ENCODE results near the gene TMEM143.
"Not testable (repeated sequence)": the region's sequence is repeated elsewhere in the genome, so short reads cannot be mapped to it uniquely, and the experiment has no call there.

The TMEM143 gene

DNA sequence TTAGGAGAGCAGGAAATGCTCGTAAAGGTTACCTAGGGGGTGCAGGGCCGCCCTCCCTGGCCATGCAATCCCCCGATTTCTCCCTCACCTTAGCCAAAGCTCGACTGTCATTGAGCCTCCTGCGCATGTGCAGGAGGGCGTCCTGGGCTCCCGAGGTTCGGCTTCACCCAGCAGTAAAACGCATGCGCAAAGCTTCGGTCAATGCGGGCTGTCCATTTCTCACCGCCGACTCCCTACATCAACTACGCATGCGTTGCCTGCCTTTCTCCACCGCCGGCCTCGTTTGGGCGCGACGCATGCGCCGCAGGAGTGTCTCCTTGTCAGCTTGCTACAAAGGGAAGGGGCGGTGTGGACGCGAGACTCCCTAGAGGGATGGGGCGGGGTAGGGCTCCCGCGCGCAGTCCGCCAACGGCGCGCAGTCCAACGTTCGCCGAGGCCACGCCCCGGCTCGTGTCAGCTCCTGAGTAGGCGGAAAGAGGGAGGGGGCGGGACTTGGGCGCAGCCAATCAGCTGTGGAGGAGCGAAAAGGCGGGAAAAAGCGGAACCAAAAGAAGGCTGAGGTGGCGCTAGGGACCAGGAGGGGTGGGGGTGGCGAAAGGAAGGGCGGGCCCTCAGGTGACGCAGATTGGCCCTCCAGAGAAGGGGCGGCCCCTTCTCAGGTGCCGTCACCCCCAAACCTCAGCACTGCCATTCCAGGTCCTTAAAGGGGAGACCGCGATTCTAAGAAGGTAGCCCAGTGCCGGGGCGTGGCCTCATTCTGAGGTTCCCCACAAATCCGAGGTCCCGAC, at the start of gene TMEM143, which contains the start of gene SYNGR4:
TSS of gene TMEM143 (minus strand) at position 131 of the 788 bp plus-strand sequence. CDS start at position 111, 20 bp downstream.
TSS of gene SYNGR4 (plus strand) at position 558 of the 788 bp plus-strand sequence. CDS start 1,476 bp downstream, outside the sequence.
- DNase-seq, result peak; percentile 100

DNA sequence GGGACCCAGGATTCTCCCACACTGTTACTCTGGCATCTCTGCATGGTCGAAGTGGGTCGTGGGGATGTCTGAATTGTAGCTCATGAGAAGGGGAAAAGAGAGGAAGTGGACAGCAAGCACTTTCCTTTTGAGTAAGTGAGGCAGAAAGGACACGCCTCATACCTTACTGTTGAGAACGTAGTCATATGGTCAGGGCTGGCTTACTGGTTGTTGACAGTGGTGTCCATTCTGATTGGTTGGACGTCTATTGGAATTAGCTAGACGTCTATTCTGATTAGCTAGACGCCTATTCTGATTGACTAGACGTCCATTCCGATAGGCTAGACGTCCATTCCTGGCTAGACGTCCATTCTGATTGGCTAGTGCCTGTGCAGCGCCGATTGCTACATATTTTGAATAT, 42.1 kb upstream of the TMEM143 start:
- DNase-seq, result no peak

DNA sequence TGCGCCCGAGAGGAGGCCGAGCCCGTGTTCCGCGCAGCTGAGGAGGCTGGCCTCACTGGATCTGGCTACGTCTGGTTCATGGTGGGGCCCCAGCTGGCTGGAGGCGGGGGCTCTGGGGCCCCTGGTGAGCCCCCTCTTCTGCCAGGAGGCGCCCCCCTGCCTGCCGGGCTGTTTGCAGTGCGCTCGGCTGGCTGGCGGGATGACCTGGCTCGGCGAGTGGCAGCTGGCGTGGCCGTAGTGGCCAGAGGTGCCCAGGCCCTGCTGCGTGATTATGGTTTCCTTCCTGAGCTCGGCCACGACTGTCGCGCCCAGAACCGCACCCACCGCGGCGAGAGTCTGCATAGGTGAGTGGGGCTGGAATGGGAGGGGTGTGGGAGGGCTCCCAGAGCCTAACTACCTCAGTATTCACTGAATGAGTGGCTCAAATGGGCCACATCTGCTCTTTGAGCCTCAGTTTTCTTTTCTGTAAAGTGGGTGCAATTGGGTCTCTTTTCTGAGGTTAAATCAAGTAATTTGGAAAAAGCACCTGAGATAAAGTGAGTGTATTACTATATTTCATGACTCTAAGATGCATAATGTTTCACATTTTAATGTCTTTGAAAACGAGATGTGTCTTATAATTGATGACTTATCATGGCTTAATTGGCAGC, 41.4 kb upstream of the TMEM143 start:
- no peak for DNase-seq

DNA sequence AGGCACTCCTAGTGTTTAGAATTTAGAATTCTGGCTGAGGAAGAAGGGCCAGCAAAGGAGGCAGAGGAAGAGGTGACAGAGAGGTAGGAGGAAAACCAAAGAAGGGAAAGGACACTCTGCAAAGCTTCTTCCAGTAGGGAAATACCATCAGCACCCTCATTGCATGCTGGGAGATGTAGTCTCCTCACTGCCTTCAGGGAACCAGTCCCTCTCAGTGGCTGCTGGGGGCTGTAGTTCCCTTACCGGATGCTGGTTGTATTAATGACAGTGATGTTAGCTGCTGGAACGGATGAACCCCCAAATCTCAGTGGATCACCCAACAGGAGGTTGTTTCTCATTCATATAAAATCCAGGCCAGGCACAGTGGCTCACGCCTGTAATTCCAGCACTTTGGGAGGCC, 39.9 kb upstream of the TMEM143 start:
- peak; percentile 44 to 69 for DNase-seq

DNA sequence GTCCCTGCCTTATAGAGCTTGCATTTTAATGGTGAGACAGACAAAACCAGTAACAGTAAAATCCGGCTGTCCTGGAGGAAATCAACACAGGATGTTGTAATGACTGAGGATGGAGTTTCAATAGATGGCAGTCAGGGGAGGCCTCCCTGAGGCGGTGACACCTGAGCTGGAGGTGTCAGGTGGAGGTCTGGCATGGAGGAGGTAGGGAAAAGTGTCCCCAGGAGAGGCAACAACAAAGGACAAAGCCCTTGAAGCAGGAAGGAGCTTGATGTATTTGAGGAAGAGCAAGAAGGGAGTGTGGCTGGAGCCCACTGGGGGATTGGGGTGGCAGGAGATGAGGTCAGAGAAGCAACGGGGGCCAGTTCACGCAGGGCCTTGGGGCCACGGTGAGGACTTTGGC, 37.5 kb upstream of the TMEM143 start:
- no peak for DNase-seq

DNA sequence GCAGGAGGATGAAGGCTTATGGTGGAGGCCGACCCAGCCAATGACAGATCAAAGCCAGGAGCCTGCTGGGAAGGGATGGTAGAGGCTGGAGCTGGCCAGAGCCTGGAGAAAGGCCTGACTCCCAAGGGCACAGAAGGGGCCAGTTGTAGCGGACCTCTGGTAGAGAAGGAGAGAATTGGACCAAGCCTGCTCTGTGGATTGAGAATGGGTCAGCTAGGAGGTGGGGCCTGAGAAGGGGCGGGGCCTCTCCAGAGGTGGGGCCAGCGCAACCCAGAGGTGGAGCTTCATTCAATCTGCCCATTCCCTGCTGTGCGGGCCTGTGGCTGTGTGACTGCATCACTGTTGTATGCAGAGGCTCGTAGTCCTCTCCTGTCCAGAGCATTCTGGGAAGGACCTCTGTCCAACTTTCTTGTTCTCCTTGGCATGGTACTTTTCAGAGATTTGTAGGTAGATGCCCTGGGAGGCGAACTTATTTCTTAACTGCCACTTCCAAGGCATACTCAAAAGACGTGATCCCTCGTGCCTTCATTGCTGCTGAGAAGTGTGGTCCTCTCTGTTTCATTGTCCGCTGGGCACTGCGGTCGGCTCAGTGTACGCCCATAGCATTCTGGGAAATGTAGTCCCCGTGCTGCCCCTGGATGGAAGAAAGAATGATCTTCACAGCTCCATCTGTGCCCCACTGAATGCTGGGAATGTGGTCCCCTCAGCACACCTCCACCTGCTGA, 36.4 kb upstream of the TMEM143 start:
- DNase-seq, result peak; percentile 83 to 87

DNA sequence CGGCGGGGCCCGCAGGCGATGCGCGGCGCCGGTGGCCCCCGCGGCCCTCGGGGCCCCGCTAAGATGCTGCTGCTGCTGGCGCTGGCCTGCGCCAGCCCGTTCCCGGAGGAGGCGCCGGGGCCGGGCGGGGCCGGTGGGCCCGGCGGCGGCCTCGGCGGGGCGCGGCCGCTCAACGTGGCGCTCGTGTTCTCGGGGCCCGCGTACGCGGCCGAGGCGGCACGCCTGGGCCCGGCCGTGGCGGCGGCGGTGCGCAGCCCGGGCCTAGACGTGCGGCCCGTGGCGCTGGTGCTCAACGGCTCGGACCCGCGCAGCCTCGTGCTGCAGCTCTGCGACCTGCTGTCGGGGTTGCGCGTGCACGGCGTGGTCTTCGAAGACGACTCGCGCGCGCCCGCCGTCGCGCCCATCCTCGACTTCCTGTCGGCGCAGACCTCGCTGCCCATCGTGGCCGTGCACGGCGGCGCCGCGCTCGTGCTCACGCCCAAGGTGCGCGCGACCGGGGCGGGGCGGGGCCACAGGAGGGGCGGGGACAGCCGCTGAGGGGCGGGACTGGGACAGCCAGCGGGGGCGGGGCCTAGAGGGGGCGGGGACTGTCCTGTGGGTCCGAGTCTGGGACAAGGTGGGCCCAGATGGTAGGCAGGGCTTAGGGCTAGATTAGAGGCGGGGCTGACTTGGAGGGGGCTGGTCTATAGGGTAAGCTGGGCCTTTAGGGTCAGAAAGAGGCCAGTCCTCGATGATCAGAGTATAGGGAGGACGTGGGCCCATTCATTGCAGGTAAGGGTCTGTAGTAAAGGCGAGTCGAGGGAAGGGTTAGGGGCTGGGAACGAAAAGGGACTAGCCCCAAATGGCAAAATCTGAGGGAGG, 34.9 kb upstream of the TMEM143 start:
- peak; percentile 84 to 94 for DNase-seq

DNA sequence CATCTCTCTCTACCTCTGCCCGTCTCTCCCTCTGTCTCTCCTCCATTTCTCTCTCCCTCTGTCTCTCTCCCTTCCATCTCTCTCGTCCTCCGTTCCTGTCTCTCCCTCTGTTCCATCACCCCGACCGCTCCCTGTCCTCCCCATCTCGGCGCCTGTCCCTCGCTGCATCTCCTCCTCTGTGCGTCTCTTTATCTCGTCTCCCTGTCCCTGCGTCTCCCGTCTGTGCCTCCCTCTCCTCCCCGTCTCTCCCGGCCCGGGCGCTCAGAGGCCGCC, 34.3 kb upstream of the TMEM143 start:
- no peak for DNase-seq

DNA sequence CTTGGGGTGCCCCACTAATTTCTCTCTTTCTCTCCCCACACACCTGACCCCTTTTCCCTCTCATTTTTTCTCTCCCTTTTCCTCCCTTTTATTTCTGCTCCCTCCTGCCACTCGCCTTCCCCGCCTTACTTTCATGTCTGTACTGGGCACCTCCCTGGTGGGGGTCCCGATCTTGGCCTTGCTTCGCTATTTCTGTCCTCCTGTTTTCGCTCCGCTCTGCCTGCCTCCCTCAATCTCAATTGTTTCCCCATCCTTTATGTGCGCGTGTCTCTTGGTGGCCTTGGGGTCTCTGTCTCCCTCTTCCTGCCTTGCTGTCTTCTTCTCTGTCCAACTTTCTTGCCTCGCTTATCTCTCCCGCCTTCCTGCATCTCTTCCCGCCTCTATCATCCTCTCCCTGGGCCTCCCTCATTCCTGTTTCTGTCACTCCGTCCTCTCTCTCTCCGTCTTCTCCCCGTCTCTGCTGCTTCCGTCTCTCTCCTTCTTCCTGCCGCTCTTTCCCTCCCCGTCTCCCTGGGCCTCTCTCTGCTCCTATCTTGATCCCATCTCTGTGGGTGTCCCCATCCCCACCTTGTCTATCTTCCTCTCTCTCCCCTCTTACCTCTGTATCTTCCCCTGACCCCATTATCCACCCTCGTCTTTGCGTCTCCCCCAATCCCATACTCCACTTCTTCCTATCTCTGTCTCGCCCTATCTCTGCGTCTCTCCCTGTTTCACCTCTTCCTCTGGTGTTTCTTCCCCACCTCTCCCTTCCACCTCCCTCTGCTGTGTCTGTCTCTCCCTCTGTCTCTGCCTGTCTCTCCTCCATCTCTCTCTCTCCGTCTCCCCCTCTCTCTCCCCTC, 33.7 kb upstream of the TMEM143 start:
- DNase-seq, result no peak

DNA sequence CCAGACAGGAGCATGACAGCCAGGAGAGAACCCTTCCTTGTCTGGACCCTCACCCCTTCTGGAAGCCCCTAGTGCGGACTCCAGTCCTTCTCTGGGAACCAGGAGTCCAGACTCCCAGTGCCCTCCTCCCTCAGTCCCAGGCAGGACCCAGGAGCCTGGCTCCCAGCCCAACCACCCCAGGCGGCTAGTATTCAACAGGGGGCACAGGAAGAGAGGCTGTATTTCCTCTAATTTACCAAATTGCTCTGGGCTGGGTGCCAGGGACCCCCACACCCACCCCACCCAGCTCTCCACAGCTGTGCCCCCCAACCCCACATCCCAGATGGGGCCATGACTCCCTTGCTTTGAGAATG, 33.1 kb upstream of the TMEM143 start:
- DNase-seq, result no peak

DNA sequence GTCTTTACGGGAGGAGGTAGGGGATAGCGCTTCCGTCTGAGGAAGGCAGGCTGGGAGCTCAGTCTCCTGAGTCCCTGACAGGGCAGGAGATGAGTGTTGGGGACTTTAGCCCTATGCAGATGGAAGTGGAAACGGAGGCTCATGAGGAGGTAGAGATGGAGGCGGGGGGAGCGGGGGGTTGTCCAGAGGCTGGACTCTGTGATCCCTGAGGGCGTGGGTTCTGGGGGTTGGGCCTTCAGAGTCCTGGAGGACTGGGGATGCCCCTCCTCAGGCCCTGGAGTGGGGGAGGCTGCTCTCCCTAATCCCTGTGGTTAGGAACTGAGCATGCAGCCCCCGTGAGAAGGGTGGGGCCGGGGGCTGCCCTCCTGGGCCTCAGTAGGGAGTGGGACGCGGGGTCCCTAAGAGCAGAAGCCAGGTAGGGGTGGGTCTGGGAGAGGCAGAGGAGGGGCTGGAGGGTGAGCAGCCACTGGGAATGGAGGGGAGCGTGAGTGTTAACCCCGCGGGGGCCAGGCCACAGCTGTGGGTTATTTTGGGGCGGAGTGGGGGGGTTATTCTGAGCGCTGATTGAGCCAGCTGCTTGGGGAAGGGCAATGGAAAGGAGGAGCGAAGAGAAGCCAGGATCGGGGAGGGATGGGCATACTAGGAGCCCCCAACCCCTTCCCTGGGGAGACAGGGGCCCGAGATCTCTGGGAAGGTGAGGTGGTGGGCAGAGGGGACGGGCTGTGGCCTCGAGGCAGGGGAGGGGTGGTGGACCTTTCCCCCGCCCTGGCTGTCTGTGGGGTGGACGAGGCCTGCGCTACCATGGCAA, 32.5 kb upstream of the TMEM143 start:
- no peak for DNase-seq

DNA sequence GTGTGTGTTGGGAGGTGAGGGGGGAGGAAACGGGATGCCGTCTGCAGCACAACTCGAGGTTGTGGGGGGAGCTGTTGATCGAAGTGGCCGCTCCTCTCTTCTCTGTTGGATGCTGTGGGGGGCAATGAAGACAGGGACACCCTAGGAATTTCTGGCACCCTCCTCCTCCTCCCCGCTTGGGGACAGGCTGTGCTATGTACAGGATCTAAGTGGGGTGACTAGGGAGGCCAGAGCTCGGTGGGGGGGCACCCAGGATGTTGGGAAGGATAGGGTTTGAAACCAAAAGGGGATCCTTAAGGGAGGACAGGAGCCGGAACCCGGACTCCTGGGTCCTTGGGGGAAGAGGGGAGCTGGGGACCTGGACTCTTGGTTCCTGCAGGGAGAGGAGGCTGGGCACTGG, 31.8 kb upstream of the TMEM143 start:
- DNase-seq, result no peak

DNA sequence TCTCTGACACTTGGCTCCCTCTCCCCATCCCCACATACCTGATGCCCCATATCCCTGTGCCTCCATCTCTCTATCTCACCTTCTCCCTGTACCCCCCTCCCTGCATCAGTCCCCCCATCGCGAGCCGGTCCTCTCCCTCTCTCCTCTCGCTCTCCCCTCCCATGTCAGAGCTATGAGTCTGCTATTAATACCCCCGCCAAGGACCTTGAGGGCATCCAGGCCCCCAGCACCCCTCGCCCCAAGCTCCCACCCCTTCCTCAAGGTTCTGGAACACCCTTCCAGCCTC, 31.4 kb upstream of the TMEM143 start:
- DNase-seq, result no peak

DNA sequence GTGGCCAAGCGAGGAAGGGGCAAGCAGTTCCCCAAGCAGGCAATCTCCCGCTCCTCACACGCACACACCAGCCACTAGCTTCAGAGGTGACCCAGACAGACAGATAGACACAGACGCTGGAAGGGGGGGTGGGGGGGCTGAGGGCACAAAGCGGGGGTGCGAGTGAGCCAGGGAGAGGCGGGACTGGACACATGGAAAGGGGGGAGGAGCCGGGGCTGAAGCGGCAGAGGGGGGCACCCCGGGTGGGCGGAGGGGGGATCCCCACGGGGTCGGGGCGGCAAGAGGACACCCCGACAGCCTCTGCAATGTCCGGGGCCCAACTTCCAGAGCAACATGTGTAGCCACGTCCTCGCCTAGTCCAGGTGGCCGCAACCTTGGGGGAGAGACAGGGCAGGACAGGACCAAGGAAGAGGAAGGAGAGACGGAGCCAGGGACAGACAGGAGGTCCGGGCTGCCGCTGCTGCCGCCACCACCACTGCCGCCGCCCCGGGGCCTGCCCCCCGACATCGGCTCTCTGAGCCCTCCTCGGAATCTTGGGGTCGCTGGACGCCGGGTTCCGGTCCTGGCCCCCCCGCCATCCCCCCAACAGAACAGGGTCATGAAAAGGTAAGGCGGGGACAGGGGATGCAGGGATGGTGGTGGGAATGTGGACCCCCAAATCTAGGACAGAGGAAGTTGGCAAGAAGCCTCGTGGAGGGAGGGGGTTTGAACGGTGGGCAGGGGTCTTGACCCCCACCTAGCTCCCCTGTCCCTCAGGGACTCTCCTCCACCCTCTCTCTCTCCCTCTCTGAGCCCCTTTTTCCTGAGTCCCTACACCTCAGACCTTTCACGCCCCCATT, 30.8 kb upstream of the TMEM143 start:
- no peak for DNase-seq

DNA sequence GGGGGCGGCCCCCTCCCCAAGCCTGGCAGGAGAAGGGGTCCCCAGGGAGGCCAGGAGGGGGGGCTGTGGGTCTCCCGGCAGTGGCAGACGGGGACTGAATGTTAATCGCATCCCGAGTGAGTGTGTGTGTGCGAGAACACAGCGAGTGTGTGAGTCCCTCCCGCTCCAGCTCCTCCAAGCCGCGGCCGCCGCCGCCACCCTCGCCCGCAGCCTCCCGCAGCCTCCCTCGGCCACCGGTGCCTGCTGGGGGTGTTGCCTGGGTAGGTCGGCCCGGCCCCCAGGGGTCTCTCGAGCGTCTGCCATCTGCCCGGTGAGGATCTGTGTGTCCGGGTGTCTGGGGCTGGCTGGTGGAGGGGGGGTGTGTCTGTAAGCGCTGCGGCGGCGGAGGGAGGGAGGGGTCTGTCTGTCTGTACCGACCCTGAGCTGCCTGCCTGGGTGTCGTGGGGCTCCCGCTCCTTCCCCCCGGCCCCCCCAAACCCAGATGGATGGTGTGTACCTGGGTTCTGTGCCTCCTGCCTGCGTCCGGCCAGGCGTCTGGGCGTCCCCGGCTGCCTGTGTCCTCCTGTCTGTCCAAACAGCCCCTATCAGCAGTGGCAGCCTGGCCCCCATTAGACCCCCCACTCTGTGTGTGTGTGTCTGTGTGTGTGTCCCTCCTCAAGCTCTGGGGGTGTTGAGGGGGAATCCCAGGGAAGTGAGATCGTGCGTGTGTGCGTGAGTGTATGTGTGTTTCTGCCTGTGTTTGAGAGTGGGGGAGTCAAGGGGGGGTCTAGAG, 30.0 kb upstream of the TMEM143 start, which contains the start of gene GRIN2D:
TSS of gene GRIN2D (plus strand) at position 110 of the 772 bp plus-strand sequence. CDS start 4,725 bp downstream, outside the sequence.
- DNase-seq, result peak; percentile 33 to 42

DNA sequence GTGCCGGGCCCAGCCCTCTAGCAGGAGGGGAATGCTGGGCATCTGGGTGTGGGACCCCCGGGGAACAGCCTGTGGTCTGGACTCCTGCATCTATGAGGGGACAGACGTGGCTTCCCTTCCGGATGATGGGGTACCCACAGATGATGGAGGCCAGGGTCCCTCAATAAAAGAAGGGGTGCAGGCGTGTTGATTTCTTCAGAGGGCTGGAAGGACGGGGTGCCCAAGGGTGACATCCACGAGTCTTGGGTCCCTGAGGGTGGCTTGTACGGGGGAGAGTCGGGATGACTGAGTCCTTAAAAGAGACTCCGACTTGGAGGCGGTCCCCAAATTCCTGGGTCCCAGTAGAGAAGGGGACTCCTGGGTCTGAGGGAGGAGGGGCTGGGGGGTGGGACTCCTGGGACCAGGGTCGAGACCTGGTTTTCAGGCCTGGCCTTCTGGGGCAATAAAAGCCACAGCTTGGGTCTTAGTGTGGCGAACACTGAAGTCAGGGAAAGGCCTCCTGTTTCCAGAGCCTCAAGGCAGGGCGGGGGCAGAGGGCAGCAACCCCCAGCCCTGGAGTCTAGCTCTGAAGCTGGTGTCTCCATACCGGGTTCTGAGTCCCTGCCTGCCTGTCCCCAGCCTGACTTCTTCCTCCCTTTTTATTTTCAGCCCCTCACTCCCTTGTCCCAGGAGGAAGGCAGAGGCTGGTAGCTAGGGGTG, 29.3 kb upstream of the TMEM143 start:
- DNase-seq, result no peak

DNA sequence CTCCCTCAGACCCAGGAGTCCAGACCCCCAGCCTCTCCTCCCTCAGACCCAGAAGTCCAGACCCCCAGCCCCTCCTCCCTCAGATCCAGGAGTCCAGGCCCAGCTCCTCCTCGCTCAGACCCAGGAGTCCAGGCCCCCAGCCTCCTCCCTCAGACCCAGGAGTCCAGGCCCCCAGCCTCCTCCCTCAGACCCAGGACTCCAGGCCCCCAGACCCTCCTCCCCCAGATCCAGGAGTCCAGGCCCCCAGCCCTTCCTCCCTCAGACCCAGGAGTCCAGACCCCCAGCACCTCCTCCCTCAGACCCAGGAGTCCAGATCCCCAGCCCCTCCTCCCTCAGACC, 28.2 kb upstream of the TMEM143 start:
- DNase-seq, result not testable (repeated sequence)

DNA sequence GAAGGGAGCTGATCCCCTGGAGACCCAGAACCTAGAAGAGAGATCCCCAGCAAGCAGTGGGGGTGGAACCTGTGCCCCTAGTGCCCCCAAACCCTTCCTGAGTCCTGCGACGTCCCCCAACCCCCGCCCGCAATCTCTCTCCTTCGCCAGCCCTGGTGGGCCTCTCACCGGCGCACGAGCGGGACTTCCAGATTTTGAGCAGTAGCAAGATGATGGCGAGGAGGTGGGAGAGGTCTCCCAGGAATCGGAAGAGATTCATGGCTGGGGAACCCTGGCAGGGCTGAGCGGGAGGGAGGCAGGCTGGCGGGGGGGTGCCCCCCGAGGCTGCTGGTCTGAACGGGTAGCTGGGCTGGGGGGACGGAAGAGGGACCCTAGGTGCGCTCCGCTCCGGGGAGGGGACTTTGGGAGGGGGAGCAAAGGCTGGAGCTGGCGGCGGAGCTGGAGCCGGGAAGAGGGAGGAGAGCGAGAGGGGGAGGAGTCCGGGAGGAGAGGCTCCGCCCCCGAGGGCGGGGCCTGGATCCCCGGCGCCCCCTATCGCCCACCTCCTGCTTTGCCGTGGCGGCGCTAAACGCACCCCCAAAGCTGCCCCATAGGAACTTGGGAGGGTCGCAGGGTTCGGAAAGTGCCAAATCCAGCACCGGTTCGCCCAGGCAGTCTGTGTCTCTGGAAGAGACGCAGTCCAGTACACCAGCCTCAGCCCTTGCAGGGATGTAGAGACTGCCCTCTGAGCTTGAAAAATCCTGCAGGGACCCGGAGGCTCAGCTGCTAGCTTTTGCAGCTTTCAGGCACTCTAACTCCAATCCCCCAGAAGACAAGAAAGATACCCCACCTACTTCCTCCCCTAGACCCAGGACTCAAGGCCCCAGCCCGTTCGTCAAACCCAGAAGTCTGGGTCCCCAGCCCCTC, 27.6 kb upstream of the TMEM143 start, which contains the start of gene KDELR1:
TSS of gene KDELR1 (minus strand) at position 452 of the 906 bp plus-strand sequence. CDS start at position 259, 193 bp downstream.
- peak; percentile 45 to 66 for DNase-seq

Measured in NCI-H1930 (cell line).